Stimulated activated CD8-positive, alpha-beta memory T cell treated with anti-CD3 and anti-CD28 coated beads, Interleukin-4, amount 100 ng/mL, for 4 hours (primary cell): ENCODE data around the gene SMIM41.
A peak's percentile ranks its signal among the peaks of the same experiment; 100 is the strongest.

Experiments
- DNase-seq, 2 donors: peaks; one replicate each; pipeline ENCODE4 v3.0.0-alpha.2; 2020; ENCODE audit warnings: low read depth in 2 of 2, low spot score in 1 of 2

SMIM41 gene

GRCh38 chr12:52050758-52051541 lies 28.6 kb upstream of the SMIM41 start, which contains the start of gene NR4A1:
Gene NR4A1, plus strand, starts transcription at chr12:52051442. Its CDS starts 2,887 bp downstream, at chr12:52054329.
- peak; percentile 99 for DNase-seq

- no peak for DNase-seq
These were observed 26.9 kb upstream of the SMIM41 start for GRCh38 chr12:52052468-52053186.

GRCh38 chr12:52053536-52054209 lies 25.8 kb upstream of the SMIM41 start:
- DNase-seq: no peak

GRCh38 chr12:52054231-52054832 lies 25.2 kb upstream of the SMIM41 start:
- DNase-seq: no peak

- no peak for DNase-seq
These were observed 24.4 kb upstream of the SMIM41 start for GRCh38 chr12:52054833-52055730.

- no peak for DNase-seq
These were observed 23.5 kb upstream of the SMIM41 start for GRCh38 chr12:52055731-52056711.

GRCh38 chr12:52056801-52057637 lies 22.5 kb upstream of the SMIM41 start:
- no peak for DNase-seq

GRCh38 chr12:52057638-52058576 lies 21.6 kb upstream of the SMIM41 start:
- no peak for DNase-seq

GRCh38 chr12:52058631-52059361 lies 20.7 kb upstream of the SMIM41 start:
- DNase-seq: no peak

GRCh38 chr12:52059582-52060497 lies 19.7 kb upstream of the SMIM41 start:
- no peak for DNase-seq

GRCh38 chr12:52060498-52061177 lies 18.9 kb upstream of the SMIM41 start:
- no peak for DNase-seq

- DNase-seq: no peak
These were observed 17.9 kb upstream of the SMIM41 start for GRCh38 chr12:52061470-52062166.

- DNase-seq: no peak
These were observed 17.1 kb upstream of the SMIM41 start for GRCh38 chr12:52062167-52063081.
